Activated CD8-positive, alpha-beta memory T cell treated with anti-CD3 and anti-CD28 coated beads, Interleukin-2, amount 50 U/mL, for 1 hour (primary cell): ENCODE results near the gene TNRC6B.
"Not testable (repeated sequence)": the region's sequence is repeated elsewhere in the genome, so short reads cannot be mapped to it uniquely, and the experiment has no call there.

Experiments
- DNase-seq: peaks from one replicate; pipeline ENCODE4 v3.0.0-alpha.2; 2020; ENCODE audit errors: extremely low read depth

The TNRC6B gene

GRCh38 chr22:40183029-40183581 is 5.4 kb downstream of the TNRC6B start:
- DNase-seq: no peak

GRCh38 chr22:40183603-40184002 is 5.9 kb downstream of the TNRC6B start:
- DNase-seq: not testable (repeated sequence)

- no peak for DNase-seq
Observed at GRCh38 chr22:40187389-40187788, 9.7 kb downstream of the TNRC6B start.

- no peak for DNase-seq
Observed at GRCh38 chr22:40189997-40190396, 12.3 kb downstream of the TNRC6B start.

- no peak for DNase-seq
Observed at GRCh38 chr22:40190501-40190900, 12.8 kb downstream of the TNRC6B start.

GRCh38 chr22:40193429-40194421 is 16.0 kb downstream of the TNRC6B start:
- no peak for DNase-seq

GRCh38 chr22:40194656-40195055 is 16.9 kb downstream of the TNRC6B start:
- no peak for DNase-seq

GRCh38 chr22:40196628-40197360 is 19.1 kb downstream of the TNRC6B start:
- no peak for DNase-seq

- not testable (repeated sequence) for DNase-seq
Observed at GRCh38 chr22:40197421-40197820, 19.7 kb downstream of the TNRC6B start.

GRCh38 chr22:40198733-40199132 is 21.0 kb downstream of the TNRC6B start:
- no peak for DNase-seq

GRCh38 chr22:40199223-40199622 is 21.5 kb downstream of the TNRC6B start:
- no peak for DNase-seq

GRCh38 chr22:40199852-40200251 is 22.1 kb downstream of the TNRC6B start:
- no peak for DNase-seq

GRCh38 chr22:40200795-40201530 is 23.2 kb downstream of the TNRC6B start:
- DNase-seq: no peak

- DNase-seq: no peak
Observed at GRCh38 chr22:40202225-40202944, 24.7 kb downstream of the TNRC6B start.

- no peak for DNase-seq
Observed at GRCh38 chr22:40203572-40203971, 25.8 kb downstream of the TNRC6B start.

GRCh38 chr22:40204321-40205116 is 26.8 kb downstream of the TNRC6B start:
- DNase-seq: no peak

- no peak for DNase-seq
Observed at GRCh38 chr22:40206561-40206960, 28.8 kb downstream of the TNRC6B start.

GRCh38 chr22:40210818-40211217 is 33.1 kb downstream of the TNRC6B start:
- DNase-seq: no peak

GRCh38 chr22:40211476-40212054 is 33.8 kb downstream of the TNRC6B start:
- DNase-seq: no peak

GRCh38 chr22:40212121-40212520 is 34.4 kb downstream of the TNRC6B start:
- DNase-seq: no peak
